HepG2 (cell line): Measurements from ENCODE around the gene HSPB6. TPM values are rescaled to one million over a fixed set of nuclear protein-coding genes. Genes with fewer than 3 reads are reported as not detected.

Experiments used
- EP300 ChIP-seq, 3 experiments: sonication (generic) in 1 of 3; formaldehyde crosslinking in 1 of 3; IDR thresholded peaks; 2 replicates each; pipeline versions ENCODE4 v1.5.1 to v1.6.1; 2011 to 2020; ENCODE audit warnings: low read depth in 2 of 3, low read length in 2 of 3, borderline replicate concordance in 1 of 3, improper control_type of control experiment in 1 of 3, mild to moderate bottlenecking in 1 of 3, missing genetic modification reagents in 1 of 3, moderate library complexity in 1 of 3
- FOXM1 ChIP-seq: sonication (generic); formaldehyde crosslinking; IDR thresholded peaks from 2 replicates; pipeline ENCODE4 v1.5.0; 2020; ENCODE audit warnings: missing genetic modification reagents
- GABPA ChIP-seq, 2 experiments: IDR thresholded peaks; 2 replicates each; pipeline ENCODE4 v1.6.1; 2011 to 2016; ENCODE audit warnings: low read depth in 2 of 2, low read length in 1 of 2, missing biosample characterization in 1 of 2, missing genetic modification characterization in 1 of 2
- HBP1 ChIP-seq: IDR thresholded peaks from 2 replicates; pipeline ENCODE4 v1.6.1; 2016; ENCODE audit warnings: low read depth, control low read depth
- IKZF5 ChIP-seq: IDR thresholded peaks from 2 replicates; pipeline ENCODE4 v1.6.1; 2018; ENCODE audit warnings: missing genetic modification reagents, mild to moderate bottlenecking, missing compliant biosample characterization
- JUN ChIP-seq: sonication (generic); formaldehyde crosslinking; IDR thresholded peaks from 2 replicates; pipeline ENCODE4 v1.4.0; 2020; ENCODE audit warnings: mild to moderate bottlenecking, missing genetic modification reagents
- KLF12 ChIP-seq: sonication (generic); formaldehyde crosslinking; IDR thresholded peaks from 2 replicates; pipeline ENCODE4 v1.4.0; 2020; ENCODE audit warnings: missing genetic modification reagents, borderline replicate concordance
- MIER2 ChIP-seq: IDR thresholded peaks from 2 replicates; pipeline ENCODE4 v1.6.1; 2016; ENCODE audit warnings: missing biosample characterization, missing genetic modification reagents
- MIXL1 ChIP-seq: IDR thresholded peaks from 2 replicates; pipeline ENCODE4 v1.6.1; 2016
- NCOR1 ChIP-seq: fragments of 200-600 bp; sonication (generic); IDR thresholded peaks from 2 replicates; pipeline ENCODE4 v1.7.0; 2017; ENCODE audit warnings: antibody characterized with exemption, low read length, borderline replicate concordance
- SP1 ChIP-seq, 2 experiments: fragments of 450-650 bp in 1 of 2; sonication (generic) in 1 of 2; formaldehyde crosslinking in 1 of 2; IDR thresholded peaks; 2 replicates each; pipeline versions ENCODE4 v1.4.0 to v1.6.1; 2016 to 2020; ENCODE audit warnings: missing genetic modification reagents in 1 of 2
- TRAFD1 ChIP-seq: sonication (generic); formaldehyde crosslinking; IDR thresholded peaks from 2 replicates; pipeline ENCODE4 v1.5.1; 2020; ENCODE audit warnings: missing genetic modification reagents, mild to moderate bottlenecking, borderline replicate concordance
- U2AF1 ChIP-seq: fragments of 200-400 bp; formaldehyde crosslinking; optimal IDR thresholded peaks from 2 replicates; pipeline ENCODE3; 2017; ENCODE audit warnings: mild to moderate bottlenecking, low read depth, low read length
- ZFP37 ChIP-seq: sonication (generic); formaldehyde crosslinking; IDR thresholded peaks from 2 replicates; pipeline ENCODE4 v1.4.0; 2020; ENCODE audit warnings: missing genetic modification reagents, borderline replicate concordance
- ZFP41 ChIP-seq: sonication (generic); formaldehyde crosslinking; IDR thresholded peaks from 2 replicates; pipeline ENCODE4 v1.4.0; 2020; ENCODE audit warnings: mild to moderate bottlenecking, missing genetic modification reagents, borderline replicate concordance
- ZKSCAN1 ChIP-seq: fragments of 150-350 bp; IDR thresholded peaks from 2 replicates; pipeline ENCODE4 v1.6.1; 2014; ENCODE audit warnings: low read length
- ZNF207 ChIP-seq: fragments of 450-650 bp; IDR thresholded peaks from 2 replicates; pipeline ENCODE4 v1.6.1; 2016; ENCODE audit warnings: antibody characterized with exemption, borderline replicate concordance
- ZNF263 ChIP-seq: sonication (generic); formaldehyde crosslinking; IDR thresholded peaks from 2 replicates; pipeline ENCODE4 v1.4.0; 2020; ENCODE audit warnings: missing genetic modification reagents
- ZNF724P ChIP-seq: sonication (generic); formaldehyde crosslinking; IDR thresholded peaks from 2 replicates; pipeline ENCODE4 v1.8.0; 2022; ENCODE audit warnings: missing genetic modification reagents, borderline replicate concordance
- ZSCAN5A ChIP-seq: sonication (generic); formaldehyde crosslinking; IDR thresholded peaks from 2 replicates; pipeline ENCODE4 v1.8.0; 2022; ENCODE audit warnings: mild to moderate bottlenecking, missing genetic modification reagents, borderline replicate concordance
- polyA plus RNA-seq, 8 experiments: library from polyadenylated mRNA; depleted of rRNA in 3 of 8; stranded (reverse) in 7 of 8; unstranded in 1 of 8; fragments of >200 nt; fragmentation: Illumina TruSeq in 4 of 8; extraction: Trizol in 4 of 8; gene quantifications; 2 replicates each; pipeline versions ENCODE4 v1.2.1 to v1.2.3, GENCODE V29; 2011 to 2016; ENCODE audit warnings: low read depth in 4 of 8, missing spikeins in 1 of 8, mixed read lengths in 1 of 8; ENCODE audit not compliant: insufficient read depth in 1 of 8
- total RNA-seq, 5 experiments: library from RNA; depleted of rRNA; stranded (reverse); fragments of >200 nt; fragmentation: Illumina TruSeq; extraction: Trizol; gene quantifications; 2 replicates each; pipeline ENCODE4 v1.2.3, GENCODE V29; 2016; ENCODE audit warnings: low read depth in 1 of 5

Gene HSPB6
- total and polyA plus RNA-seq, 2 of the 13 experiments (the other 11 are each of a cell fraction or from before 2014, with no cell fraction given) = 0.18 TPM; not detected in 1

- TF ChIP-seq TRAFD1 (CRISPR knock-in tag) (0 out of 2 replicates have a peak, but pooled peaks have one; percentile 24), ZKSCAN1 (no peak), ZNF207 (no peak), ZNF724P (CRISPR knock-in tag) (no peak; the same call in 1 of the 2 replicates), MIXL1 (no peak), NCOR1 (no peak), ZFP41 (CRISPR knock-in tag) (peak; percentile 83), ZNF263 (CRISPR knock-in tag) (no peak), FOXM1 (CRISPR knock-in tag) (no peak), GABPA (IDR thresholded peaks at IDR 0.05; ENCODE audit: low read depth, low read length) (no peak), GABPA (CRISPR knock-in tag; IDR thresholded peaks at IDR 0.05; ENCODE audit: low read depth) (no peak), ZFP37 (CRISPR knock-in tag) (no peak), HBP1 (CRISPR knock-in tag) (0 out of 2 replicates have a peak, but pooled peaks have one; percentile 5), IKZF5 (no peak; the same call in 1 of the 2 replicates), ZSCAN5A (CRISPR knock-in tag) (0 out of 2 replicates have a peak, but pooled peaks have one; percentile 34), MIER2 (CRISPR knock-in tag) (0 out of 2 replicates have a peak, but pooled peaks have one; percentile 11), EP300 (IDR thresholded peaks at IDR 0.05; ENCODE audit: low read depth in 2 of 2, low read length in 2 of 2) (no peak), EP300 (CRISPR knock-in tag; IDR thresholded peaks at IDR 0.05; ENCODE audit: borderline replicate concordance) (no peak), U2AF1 (no peak), SP1 (IDR thresholded peaks at IDR 0.05) (no peak), SP1 (CRISPR knock-in tag; IDR thresholded peaks at IDR 0.05) (peak; percentile 49; the same call in 1 of the 2 replicates), KLF12 (CRISPR knock-in tag) (no peak), JUN (CRISPR knock-in tag) (no peak)
These were observed 40.6 kb downstream of the HSPB6 start (continued) for GRCh38 chr19:35715981-35716800.
